Measurements from ENCODE around the gene CPLX1. TPM values are rescaled to one million over a fixed set of nuclear protein-coding genes. Genes with fewer than 3 reads are reported as not detected.

Gene CPLX1
- 0.13 and 0.36 TPM in 2 replicates for total RNA-seq

DNA sequence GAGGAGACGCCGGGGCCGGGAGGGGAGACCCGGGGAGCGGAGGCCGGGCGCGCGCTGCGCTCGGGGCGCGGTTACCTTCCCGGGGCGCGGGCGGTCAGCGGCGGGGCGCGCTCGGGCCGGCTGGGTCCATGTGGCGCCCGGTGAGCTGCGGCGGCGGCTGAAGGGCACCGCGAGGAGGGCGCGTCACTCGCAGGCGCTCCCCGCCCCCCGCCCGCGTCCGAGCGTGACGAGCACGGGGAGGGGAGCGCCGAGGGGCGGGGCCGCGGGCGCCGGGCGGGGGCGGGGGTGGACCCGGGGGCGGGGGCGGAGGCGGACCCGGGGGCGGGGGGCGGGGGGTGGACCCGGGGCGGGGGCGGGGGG is at the start of gene CPLX1:
CPLX1 (minus strand) TSS at position 159 of the 360 bp plus-strand sequence. CDS start 1,607 bp downstream, outside the sequence.

Other genes starting within 250 kb of the CPLX1 start
- not detected in 2 replicates for gene TMEM271, start 249.8 kb downstream of the CPLX1 start, total RNA-seq
- 0.53 and 1.1 TPM in 2 replicates for gene PDE6B, start 200.6 kb downstream of the CPLX1 start, total RNA-seq
- gene ATP5ME, start 151.9 kb downstream of the CPLX1 start, total RNA-seq = 82.3 and 83.9 TPM in 2 replicates
- 6.7 and 7.6 TPM in 2 replicates for gene MYL5, start 151.6 kb downstream of the CPLX1 start, total RNA-seq
- gene SLC49A3, start 137.0 kb downstream of the CPLX1 start, total RNA-seq = 1.1 and 2.4 TPM in 2 replicates
- gene PCGF3, start 120.3 kb downstream of the CPLX1 start, total RNA-seq = 54.7 and 58.7 TPM in 2 replicates
- gene GAK, start 106.2 kb upstream of the CPLX1 start, total RNA-seq = 52.4 and 74.2 TPM in 2 replicates
- gene TMEM175, start 106.3 kb upstream of the CPLX1 start, total RNA-seq = 5.1 and 5.5 TPM in 2 replicates
- 12.6 and 14.8 TPM in 2 replicates for gene DGKQ, start 147.4 kb upstream of the CPLX1 start, total RNA-seq
- gene IDUA, start 160.9 kb upstream of the CPLX1 start, total RNA-seq = 9.5 and 10.1 TPM in 2 replicates
- gene SLC26A1, start 167.3 kb upstream of the CPLX1 start, total RNA-seq = 0.13 TPM in 1 of 2 replicates, not detected in the other
- 14.0 and 16.1 TPM in 2 replicates for gene FGFRL1, start 185.5 kb upstream of the CPLX1 start, total RNA-seq

Measured in thoracic aorta endothelial cell (primary cell).